ENCODE results near the gene DNASE1L2.
A peak's percentile ranks its signal among the peaks of the same experiment; 100 is the strongest.
"Not testable (repeated sequence)": the region's sequence is repeated elsewhere in the genome, so short reads cannot be mapped to it uniquely, and the experiment has no call there.

Gene DNASE1L2

GRCh38 chr16:2238838-2239675 lies 2.8 kb downstream of the DNASE1L2 start:
- no peak for DNase-seq (ENCODE audit: low spot score)

DNA sequence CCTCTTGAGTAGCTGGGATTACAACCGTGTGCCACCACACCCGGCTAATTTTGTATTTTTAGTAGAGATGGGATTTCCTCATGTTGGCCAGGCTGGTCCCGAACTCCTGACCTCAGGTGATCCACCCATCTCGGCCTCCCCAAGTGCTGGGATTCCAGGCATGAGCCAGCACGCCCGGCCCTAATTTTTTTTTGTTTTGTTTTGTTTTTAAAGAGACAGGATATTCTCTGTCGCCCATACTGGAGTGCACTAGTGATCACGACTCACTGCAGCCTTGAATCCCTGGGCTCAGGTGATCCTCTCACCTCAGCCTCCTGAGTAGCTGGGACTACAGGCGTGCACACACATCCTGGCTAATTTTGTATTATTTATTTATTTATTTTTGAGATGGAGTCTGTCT lies 4.1 kb downstream of the DNASE1L2 start:
- DNase-seq (ENCODE audit: low spot score), result not testable (repeated sequence)

DNA sequence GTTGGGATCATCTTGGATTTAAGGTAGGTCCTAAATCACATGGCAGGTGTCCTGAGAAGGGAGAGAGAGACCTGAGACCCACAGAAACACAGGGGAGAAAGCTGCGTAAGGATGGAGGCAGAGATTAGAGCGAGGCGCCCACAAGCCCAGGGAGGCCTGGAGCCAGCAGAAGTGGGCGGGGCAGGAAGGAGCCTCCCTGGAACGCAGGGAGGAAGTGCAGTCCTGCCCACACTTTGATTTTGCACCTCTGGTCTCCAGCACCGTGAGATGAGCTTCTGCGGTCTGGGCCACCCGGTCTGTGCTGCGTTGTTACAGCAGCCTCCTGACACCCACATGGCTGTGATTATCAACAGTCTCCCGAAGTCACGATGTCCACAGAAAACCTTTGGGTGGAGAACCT lies 6.4 kb downstream of the DNASE1L2 start:
- no peak for DNase-seq (ENCODE audit: low spot score)

- no peak for DNase-seq (ENCODE audit: low spot score)
These were observed 6.8 kb downstream of the DNASE1L2 start for GRCh38 chr16:2243031-2243528.

- DNase-seq (ENCODE audit: low spot score), result no peak
These were observed 7.5 kb downstream of the DNASE1L2 start for GRCh38 chr16:2243781-2244180.

- no peak for DNase-seq (ENCODE audit: low spot score)
These were observed 8.1 kb downstream of the DNASE1L2 start for GRCh38 chr16:2244301-2244700.

GRCh38 chr16:2244926-2245795 lies 8.9 kb downstream of the DNASE1L2 start:
- no peak for DNase-seq (ENCODE audit: low spot score)

DNA sequence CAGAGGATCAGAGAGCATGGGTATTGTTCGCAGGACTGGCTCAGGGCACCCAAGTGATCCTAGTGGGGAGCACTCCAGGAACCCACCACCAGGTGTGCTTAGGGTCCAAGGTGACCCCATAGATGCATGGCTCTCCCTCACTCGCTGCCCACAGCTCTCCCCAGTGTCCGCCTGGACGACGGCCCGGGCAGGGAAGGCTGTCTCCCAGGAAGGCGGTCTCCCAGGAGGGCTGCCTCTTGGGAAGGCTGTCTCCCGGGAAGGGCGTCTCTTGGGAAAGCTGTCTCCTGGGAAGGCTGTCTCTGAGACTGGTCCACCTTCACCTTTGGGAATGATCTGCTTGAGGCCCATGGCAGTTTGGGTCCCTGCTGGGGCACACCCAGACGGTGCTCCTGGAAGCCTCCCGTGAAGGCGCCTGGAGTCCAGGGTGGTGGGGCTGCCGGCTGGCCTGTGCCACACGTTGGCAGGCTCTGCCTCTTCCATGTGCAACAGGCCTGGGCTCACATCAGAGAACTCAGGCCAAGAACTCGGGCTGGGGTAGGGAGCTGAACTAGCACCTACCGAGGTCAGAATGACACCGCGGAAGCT lies 10.1 kb downstream of the DNASE1L2 start:
- DNase-seq (ENCODE audit: low spot score), result no peak

DNA sequence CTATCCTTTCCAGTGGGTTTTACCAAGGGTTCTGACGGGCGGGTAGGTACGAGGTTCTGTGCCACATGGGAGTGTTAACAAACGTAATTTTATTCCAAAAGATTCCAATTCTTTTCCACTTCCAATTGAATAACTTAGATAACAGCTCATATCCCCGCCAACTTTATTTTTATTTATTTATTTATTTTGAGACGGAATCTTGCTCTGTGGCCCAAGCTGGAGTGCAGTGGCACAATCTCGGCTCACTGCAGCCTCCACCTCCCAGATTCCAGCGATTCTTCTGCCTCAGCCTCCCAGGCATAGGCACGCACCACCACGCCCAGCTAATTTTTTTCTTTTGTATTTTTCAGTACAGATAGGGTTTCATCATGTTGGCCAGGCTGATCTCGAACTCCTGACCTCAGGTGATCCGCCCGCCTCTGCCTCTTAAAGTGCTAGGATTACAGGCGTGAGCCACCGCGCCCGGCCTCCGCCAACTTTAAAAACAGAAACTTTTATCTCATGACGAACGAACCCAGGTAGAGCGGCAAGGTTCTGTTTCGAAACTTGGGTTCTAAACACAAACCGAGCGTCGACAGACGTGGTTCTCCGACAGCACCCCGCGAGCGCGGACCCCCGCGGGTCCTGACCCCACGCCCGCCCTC lies 14.5 kb downstream of the DNASE1L2 start:
- DNase-seq (ENCODE audit: low spot score), result no peak

DNA sequence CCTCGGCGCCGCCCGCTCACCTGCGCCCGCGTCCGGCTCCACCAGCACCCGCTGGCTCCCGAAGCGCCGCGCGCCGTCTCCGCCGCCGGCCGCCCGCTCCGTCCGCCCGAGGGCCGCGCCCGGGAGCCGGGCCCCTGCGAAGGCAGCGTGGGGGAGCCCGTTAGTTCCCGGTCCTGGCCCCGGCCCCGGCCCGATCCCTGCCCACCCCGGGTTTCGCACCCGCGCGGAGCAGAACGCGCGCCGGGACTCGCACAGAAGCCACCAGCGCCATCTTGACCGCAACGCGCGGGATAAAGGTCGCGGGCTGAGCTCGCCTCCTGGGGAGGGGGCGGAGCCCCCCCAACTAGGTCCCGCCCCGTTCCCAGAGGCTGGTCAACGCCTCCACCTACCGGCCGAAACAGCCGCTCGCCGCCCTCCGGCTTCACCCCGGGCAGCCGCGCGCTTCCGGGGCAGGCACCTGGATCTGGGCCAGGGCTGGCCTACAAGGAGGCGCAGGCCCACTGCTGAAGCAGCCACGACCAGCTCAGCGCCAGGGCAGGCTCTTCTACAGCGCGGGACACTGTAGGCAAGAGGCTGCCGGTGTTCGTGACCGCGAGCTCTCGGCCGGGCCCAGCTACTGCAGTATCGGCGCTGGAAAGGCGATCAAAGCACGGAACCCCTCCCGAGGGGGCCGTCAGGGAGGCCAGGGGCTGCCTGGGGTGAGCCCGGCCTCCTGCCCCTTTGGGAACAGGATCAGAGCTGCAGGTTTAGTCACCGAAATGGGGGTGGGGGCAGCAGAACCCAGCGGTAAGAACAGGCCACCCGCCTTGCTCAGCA lies 15.3 kb downstream of the DNASE1L2 start, which contains the start of gene ECI1:
TSS of gene ECI1 (minus strand) at position 292 of the 816 bp plus-strand sequence. CDS start at position 271, 21 bp downstream.
- peak; percentile 94 for DNase-seq (ENCODE audit: low spot score)

DNA sequence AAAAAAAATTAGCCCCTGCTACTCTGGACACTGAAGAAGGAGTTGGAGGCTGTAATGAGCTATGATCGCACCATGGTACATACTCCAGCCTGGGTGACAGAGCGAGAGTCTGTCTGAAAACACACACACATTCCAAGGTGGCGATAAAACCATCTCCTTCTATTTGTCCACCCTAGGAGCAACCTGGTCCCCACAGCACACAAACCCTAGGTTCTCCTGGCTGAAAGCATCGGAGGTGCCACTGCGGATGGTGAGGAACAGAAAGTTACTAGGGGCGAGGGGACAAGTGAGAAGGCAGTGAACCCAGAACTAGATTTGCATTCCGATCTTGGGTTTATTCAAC lies 16.5 kb downstream of the DNASE1L2 start:
- no peak for DNase-seq (ENCODE audit: low spot score)

- DNase-seq (ENCODE audit: low spot score), result no peak
These were observed 17.0 kb downstream of the DNASE1L2 start for GRCh38 chr16:2253293-2253692.

- DNase-seq (ENCODE audit: low spot score), result no peak
These were observed 20.4 kb downstream of the DNASE1L2 start for GRCh38 chr16:2256531-2257140.

DNA sequence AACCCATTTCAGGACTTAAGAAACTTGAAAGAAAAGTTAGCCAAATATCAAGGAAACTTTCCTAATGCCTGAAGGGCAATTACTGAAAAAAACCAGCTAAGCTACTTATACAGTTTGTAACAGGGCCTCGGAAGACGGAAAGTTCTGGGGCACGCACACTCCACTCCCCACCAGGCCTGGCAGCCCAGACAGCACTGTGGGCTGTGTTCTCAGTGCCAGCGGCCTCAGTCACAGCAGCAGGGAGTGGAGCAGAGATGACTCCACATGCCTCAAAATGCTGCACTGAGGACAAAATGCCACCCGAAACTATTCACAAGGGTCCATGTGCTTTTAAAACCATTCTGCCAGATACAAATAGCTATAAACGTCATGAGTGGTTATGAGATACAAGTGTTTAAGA lies 21.5 kb downstream of the DNASE1L2 start:
- DNase-seq (ENCODE audit: low spot score), result no peak

DNA sequence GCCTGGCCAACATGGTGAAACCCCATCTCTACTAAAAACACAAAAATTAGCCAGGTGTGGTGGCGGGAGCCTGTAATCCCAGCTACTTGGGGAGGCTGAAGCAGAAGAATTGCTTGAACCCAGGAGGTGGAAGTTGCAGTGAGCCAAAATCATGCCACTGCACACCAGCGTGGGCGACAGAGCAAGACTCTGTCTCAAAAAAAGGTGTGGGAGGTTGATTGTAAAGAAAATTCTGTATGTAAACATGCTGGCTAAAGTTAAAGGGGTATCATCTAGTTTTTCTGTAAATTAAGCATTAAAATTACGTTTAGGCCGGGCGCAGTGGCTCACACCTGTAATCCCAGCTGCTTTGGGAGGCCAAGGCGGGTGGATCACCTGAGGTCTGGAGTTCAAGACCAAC lies 22.3 kb downstream of the DNASE1L2 start:
- DNase-seq (ENCODE audit: low spot score), result not testable (repeated sequence)

GRCh38 chr16:2260250-2260649 lies 24.0 kb downstream of the DNASE1L2 start:
- no peak for DNase-seq (ENCODE audit: low spot score)

DNA sequence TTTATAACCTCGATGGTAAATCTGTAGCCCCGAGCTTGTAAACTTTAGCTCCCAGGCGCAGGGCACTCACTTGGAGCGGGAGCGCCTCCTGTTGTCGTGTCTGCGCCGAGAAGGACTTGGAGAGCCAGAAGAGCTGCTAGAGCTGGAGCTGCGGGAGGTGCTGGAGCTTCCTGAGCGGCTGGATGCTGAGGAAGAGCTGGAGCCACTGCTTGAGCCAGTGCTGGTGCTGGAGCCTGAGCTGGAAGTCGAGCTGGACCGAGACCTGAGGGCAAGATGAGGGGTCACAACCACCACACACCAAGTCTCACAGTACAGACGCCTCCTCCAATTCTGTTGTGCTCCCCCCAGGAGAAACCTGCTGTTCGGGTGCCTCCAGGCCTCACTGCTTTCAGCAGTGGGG lies 26.8 kb downstream of the DNASE1L2 start:
- not testable (repeated sequence) for DNase-seq (ENCODE audit: low spot score)

DNA sequence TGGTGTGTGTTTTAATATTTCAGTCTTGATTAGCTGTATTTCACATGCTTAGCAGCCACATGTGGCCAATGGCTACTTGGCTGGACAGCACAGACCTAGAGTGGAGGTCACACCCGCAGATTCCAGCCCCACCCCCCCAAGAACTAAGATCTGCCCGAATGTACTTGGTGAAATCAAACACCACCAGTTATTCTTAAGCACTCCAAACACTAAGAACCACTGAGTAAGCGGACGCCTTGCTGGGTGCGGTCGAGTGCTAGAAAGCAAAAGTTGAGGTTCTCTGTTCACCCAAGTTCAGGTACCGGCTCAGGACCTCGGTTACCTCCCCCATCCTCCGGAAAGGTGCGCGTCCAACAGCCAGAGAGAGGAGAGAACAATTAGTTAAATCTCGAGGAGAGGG lies 30.6 kb downstream of the DNASE1L2 start:
- DNase-seq (ENCODE audit: low spot score), result not testable (repeated sequence)

DNA sequence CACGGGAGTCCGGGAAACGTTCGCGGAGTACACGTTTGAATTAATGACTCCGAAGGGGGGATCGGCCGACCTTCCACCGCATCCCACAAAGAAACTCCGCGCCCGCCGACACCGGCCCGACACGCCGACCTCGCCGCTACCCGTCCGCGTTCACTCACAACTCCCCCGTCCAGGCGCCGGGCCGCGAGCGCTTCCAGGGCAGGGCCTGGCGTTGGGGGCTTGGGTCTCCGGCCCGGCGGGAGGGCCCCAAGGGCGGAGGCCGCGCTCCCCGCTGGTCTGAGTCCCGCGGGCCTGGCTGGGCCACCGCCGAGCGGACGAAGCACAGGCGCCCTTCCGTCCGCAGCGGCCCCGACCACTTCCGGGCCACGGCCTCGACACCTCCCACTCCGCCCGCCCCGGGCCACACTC lies 31.3 kb downstream of the DNASE1L2 start:
- not testable (repeated sequence) for DNase-seq (ENCODE audit: low spot score)

- DNase-seq (ENCODE audit: low spot score), result peak; percentile 95
These were observed 31.8 kb downstream of the DNASE1L2 start, which contains the start of gene RNPS1 for GRCh38 chr16:2267913-2268666. Gene RNPS1 (minus strand): TSS chr16:2268126. CDS start chr16:2264643, 3,483 bp downstream.

Measured in Ammon's horn (tissue), 1 donor.